Smooth muscle cell of the coronary artery (primary cell): ENCODE data around the gene NXPH1. TPM values are rescaled to one million over a fixed set of nuclear protein-coding genes. Genes with fewer than 3 reads are reported as not detected.

Experiments used
- total RNA-seq: library from RNA; depleted of rRNA; stranded (reverse); fragments of >200 nt; gene quantifications from 2 replicates; pipeline ENCODE4 v1.2.3, GENCODE V29; 2014; ENCODE audit warnings: low replicate concordance

The NXPH1 gene
- not detected in 2 replicates for total RNA-seq

DNA sequence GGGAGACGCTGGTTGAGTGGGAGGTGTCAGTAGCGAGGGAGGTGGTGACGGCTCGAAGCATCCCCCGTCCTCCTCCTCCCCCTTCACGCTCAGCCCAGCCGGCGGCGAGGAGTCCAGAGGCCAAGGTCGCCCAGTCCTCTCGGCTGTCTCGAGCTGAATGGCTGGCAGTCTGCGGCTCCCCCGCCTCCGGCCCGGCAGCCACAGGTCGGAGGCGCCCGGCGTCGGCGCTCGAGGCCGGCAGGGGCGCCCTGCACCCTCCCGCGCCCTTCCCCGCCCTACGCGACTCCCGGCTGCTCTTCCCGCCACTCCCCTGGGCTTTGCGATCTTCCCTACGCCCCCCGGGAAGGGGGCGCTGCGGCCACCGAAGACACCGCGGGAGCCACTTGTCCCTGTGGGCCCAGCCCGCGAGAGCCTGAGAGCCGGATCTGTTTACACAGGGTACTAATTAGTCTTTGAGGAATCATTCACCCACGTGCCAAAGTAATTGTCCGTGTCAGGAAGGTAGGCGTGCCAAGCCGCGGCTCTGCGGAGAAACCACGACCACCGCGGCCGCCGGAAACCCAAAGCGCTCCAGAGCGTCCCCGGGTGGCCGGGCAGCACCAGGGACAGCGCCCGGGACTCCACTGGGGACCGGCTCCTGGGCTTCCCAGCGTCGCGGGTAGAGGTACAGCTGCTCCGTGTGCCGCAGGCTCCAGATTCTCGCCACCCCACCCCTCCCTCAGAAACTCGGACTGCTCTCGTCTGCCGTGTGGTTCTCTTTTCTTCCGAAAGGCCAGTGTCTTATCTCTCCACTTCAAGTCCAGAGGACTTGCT, at the start of gene NXPH1:
TSS of gene NXPH1 (plus strand) at position 133 of the 813 bp plus-strand sequence.

Other genes with a start within 250 kb of the NXPH1 start
- 0.23 and 0.38 TPM in 2 replicates for gene ICA1, start 171.4 kb upstream of the NXPH1 start, total RNA-seq